PC-9 (cell line): ENCODE results near the gene HDGFL2. TPM values are rescaled to one million over a fixed set of nuclear protein-coding genes. Genes with fewer than 3 reads are reported as not detected.

ENCODE experiments used
- BruUV-seq: library from RNA; stranded (reverse); fragments of 400-500 nt; replicated peaks from 2 replicates; lab custom pipeline; 2021; lab: Mats Ljungman, UMichigan
- CTCF ChIA-PET: fragments of 300-600 bp; sonication (Branson Sonifier 250); formaldehyde crosslinking; loops from one replicate; lab custom pipeline; 2022; ENCODE audit warnings: antibody characterized with exemption; lab: Charles Lee
- POLR2A ChIA-PET: fragments of 300-600 bp; sonication (Branson Sonifier 250); formaldehyde crosslinking; loops from one replicate; lab custom pipeline; 2022; ENCODE audit warnings: antibody characterized with exemption; ENCODE audit not compliant: unreplicated experiment; lab: Charles Lee
- DNase-seq, 2 experiments: peaks; one replicate each; pipeline versions ENCODE4 v3.0.0 to v3.0.0-alpha.2; 2015 to 2022; ENCODE audit warnings: mixed read lengths in 1 of 2
- H2AFZ ChIP-seq: fragments of 200-600 bp; sonication (generic); 2 replicates; pipeline ENCODE4 v1.8.1; 2017; ENCODE audit warnings: antibody characterized with exemption
- H3F3A ChIP-seq: fragments of 200-600 bp; sonication (generic); 2 replicates; pipeline ENCODE4 v1.8.1; 2017; ENCODE audit warnings: antibody characterized with exemption, mild to moderate bottlenecking, low read depth; ENCODE audit not compliant: insufficient read depth
- H3K27ac ChIP-seq: fragments of 200-600 bp; sonication (generic); 2 replicates; pipeline ENCODE4 v1.6.1; 2016; ENCODE audit warnings: mixed run types
- H3K27me3 ChIP-seq: fragments of 200-600 bp; sonication (generic); 2 replicates; pipeline ENCODE4 v1.6.1; 2016; ENCODE audit warnings: low read depth, mixed run types; ENCODE audit not compliant: insufficient read depth
- H3K36me3 ChIP-seq: fragments of 200-600 bp; sonication (generic); 2 replicates; pipeline ENCODE4 v1.6.1; 2016; ENCODE audit warnings: low read depth, mixed run types
- H3K4me1 ChIP-seq: fragments of 200-600 bp; sonication (generic); replicated peaks from 2 replicates; pipeline ENCODE4 v1.6.1; 2016; ENCODE audit warnings: mixed run types; ENCODE audit not compliant: insufficient read depth
- H3K4me2 ChIP-seq: fragments of 200-600 bp; sonication (generic); 2 replicates; pipeline ENCODE4 v1.6.1; 2017; ENCODE audit warnings: mixed run types
- H3K4me3 ChIP-seq: fragments of 200-600 bp; sonication (generic); 2 replicates; pipeline ENCODE4 v1.6.1; 2016; ENCODE audit warnings: mixed run types
- H3K79me2 ChIP-seq: fragments of 200-600 bp; sonication (generic); 2 replicates; pipeline ENCODE4 v1.6.1; 2017; ENCODE audit warnings: low read depth, mixed run types
- H3K9me2 ChIP-seq: fragments of 200-600 bp; sonication (generic); 2 replicates; pipeline ENCODE4 v1.8.1; 2017; ENCODE audit warnings: mild to moderate bottlenecking; ENCODE audit not compliant: insufficient read depth
- H3K9me3 ChIP-seq: fragments of 200-600 bp; sonication (generic); 2 replicates; pipeline ENCODE4 v1.8.1; 2016; ENCODE audit warnings: low read depth; ENCODE audit not compliant: insufficient read depth
- H4K20me1 ChIP-seq: fragments of 200-600 bp; sonication (generic); 2 replicates; pipeline ENCODE4 v1.8.1; 2017; ENCODE audit not compliant: insufficient read depth
- EZH2 ChIP-seq: fragments of 200-600 bp; sonication (generic); IDR thresholded peaks from 2 replicates; pipeline ENCODE4 v1.8.0; 2017; ENCODE audit warnings: antibody characterized with exemption, low read depth
- intact Hi-C: fragments of 100-400 bp; cut with micrococcal nuclease; formaldehyde crosslinking; loops from one replicate; pipeline ENCODE4 v1.10.0; 2022; ENCODE audit not compliant: unreplicated experiment
- total RNA-seq: library from RNA; stranded (reverse); gene quantifications from 2 replicates; pipeline ENCODE4 v1.2.3, GENCODE V29; 2021
- TF ChIP-seq, protein P1 (sequence below): fragments of 200-600 bp; sonication (generic); conservative IDR thresholded peaks from 2 replicates; pipeline ENCODE4 v1.6.1; 2017; ENCODE audit warnings: mixed run types, antibody characterized with exemption, mild to moderate bottlenecking, moderate library complexity

The HDGFL2 gene
- total RNA-seq, 1 experiment from 2014 or later = 50.8 TPM

DNA sequence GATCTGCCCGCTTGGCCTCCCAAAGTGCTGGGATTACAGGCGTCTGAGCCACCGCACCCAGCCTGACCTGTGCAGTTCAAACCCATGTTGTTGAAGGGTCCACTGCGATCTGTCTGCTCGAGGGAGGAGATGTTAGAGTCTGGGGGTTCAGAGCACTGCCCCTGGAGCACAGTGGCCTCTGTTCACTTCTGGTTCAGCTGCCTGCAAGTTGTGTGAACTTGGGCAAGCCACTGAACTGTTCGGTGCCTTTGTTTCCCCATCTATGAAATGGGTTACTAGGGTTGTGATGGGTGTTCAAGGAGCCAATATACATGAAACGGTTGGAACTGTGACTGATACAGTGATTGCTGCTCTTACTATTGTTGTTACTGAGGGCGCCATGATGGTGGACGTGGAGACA, 61.2 kb downstream of the HDGFL2 start:
- no peak for DNase-seq
- H4K20me1 ChIP-seq = no peaks in the 10 kb centered on the region

DNA sequence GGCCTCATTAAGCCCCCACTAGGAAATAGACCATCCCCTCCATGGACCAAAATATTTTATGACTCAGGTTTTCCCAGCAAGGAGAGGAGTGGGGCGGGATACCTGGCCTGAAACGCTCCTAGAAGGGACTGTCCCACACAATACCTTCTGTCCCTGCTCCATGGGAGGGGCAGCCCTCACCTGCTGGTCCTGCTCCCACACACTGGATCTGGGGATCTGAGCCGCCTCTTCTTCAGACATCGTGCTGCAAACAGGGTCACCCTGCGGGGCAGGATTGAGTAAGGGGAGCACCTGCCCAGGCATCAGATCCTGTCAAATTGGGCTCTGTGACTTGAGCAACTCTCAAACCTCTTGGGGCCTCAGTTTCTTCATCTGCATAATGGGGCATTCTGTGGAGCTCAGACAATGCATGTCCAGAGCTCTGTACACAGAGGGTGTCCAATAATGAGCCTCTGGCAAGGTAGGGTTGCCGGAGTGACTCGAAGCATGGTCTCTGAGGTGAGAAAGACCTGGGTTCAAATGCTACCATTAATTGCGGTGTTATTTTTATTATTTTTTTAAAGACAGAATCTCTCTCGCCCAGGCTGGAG, 61.8 kb downstream of the HDGFL2 start:
- no TSS peak for BruUV-seq
- Histone ChIP-seq H2AFZ (no peak overlapping the region), H4K20me1 (no peaks in the 10 kb centered on the region), H3K27ac (no peak overlapping the region), H3K9me3 (no peaks in the 10 kb centered on the region), H3K4me3 (no peak overlapping the region), H3K4me1 (peaks cover 16% of the 10 kb centered on the region), H3K79me2 (no peaks in the 10 kb centered on the region), H3K27me3 (no peaks in the 10 kb centered on the region), H3F3A (peaks cover 5% of the 10 kb centered on the region; the same call in 1 of the 2 replicates), H3K4me2 (no peak overlapping the region), H3K9me2 (no peaks in the 10 kb centered on the region), H3K36me3 (no peaks in the 10 kb centered on the region)
- intact Hi-C loops = no loop called here
- TF ChIP-seq, protein P1, sequence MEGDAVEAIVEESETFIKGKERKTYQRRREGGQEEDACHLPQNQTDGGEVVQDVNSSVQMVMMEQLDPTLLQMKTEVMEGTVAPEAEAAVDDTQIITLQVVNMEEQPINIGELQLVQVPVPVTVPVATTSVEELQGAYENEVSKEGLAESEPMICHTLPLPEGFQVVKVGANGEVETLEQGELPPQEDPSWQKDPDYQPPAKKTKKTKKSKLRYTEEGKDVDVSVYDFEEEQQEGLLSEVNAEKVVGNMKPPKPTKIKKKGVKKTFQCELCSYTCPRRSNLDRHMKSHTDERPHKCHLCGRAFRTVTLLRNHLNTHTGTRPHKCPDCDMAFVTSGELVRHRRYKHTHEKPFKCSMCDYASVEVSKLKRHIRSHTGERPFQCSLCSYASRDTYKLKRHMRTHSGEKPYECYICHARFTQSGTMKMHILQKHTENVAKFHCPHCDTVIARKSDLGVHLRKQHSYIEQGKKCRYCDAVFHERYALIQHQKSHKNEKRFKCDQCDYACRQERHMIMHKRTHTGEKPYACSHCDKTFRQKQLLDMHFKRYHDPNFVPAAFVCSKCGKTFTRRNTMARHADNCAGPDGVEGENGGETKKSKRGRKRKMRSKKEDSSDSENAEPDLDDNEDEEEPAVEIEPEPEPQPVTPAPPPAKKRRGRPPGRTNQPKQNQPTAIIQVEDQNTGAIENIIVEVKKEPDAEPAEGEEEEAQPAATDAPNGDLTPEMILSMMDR = no peak
- no peak for TF ChIP-seq EZH2
- ChIA-PET POLR2A (no interaction called here), CTCF (interaction anchor here (1.5 kb wide), 1 partner anchor 9 kb away, joined by 5 read pairs; no protein-coding TSS in a partner anchor)
- DNase-seq = no peak

More for the DNA sequence above, 61.2 kb downstream of the HDGFL2 start:
- Histone ChIP-seq H3F3A (peaks cover 5% of the 10 kb centered on the region; the same call in 1 of the 2 replicates), H3K4me3 (no peak overlapping the region), H3K4me2 (no peak overlapping the region), H3K79me2 (no peaks in the 10 kb centered on the region), H3K4me1 (peaks cover 16% of the 10 kb centered on the region), H3K36me3 (no peaks in the 10 kb centered on the region), H2AFZ (no peak overlapping the region), H3K27me3 (no peaks in the 10 kb centered on the region), H3K9me2 (no peaks in the 10 kb centered on the region), H3K27ac (no peak overlapping the region), H3K9me3 (no peaks in the 10 kb centered on the region)
- TF ChIP-seq, protein P1 = no peak
- no peak for TF ChIP-seq EZH2
- POLR2A ChIA-PET = no interaction called here
- no TSS peak for BruUV-seq
- intact Hi-C loops = no loop called here
- CTCF ChIA-PET = no interaction called here

DNA sequence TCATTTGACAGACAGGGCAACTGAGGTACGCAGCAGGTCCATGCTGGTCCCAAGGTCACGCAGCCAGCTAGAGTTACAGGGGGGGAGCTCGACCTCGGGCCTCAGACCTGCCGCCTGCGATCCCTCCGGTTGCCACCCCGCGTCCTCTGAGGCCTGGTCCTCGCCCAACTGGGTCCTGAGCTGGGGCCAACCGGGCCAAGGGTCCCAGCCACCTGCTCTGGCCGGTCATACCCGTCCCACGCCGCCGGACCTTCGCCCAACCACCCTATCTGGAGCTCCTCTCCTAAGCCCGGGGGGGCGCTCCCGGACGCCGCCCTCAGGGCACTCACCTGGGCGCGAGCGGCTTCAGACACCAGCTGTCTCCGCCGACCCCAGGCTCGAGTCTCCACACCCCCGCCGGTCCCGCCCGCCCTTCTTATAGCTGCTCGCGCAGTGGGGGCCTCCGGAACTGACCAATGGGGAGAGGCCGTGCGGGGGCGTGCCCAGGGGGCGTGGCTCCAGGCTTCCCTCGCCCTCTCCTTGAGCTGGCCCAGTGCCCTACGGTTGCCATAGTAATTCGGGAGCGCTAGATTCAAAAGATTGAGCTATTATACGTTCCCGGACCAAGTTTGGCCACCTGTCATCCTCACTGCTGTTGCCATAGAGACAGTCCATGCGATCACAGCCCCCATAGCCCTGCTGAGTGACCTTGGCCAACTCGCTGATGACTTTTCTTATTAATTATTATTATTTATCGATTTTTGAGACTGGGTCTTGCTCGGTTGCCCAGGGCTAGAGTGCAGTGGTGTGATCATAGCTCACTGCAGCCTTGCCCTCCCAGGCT, 63.0 kb downstream of the HDGFL2 start, which contains the start of gene PLIN5:
Gene PLIN5 (minus strand): TSS at position 389 of the 823 bp plus-strand sequence. CDS start 1,150 bp downstream, outside the sequence.
- no peak within 1 kb of the TSS for H3K27ac ChIP-seq
- no TSS peak for BruUV-seq
- no peaks in the 10 kb centered on the region for H3K79me2 ChIP-seq
- peaks cover 16% of the 10 kb centered on the region for H3K4me1 ChIP-seq
- H2AFZ ChIP-seq = no peak within 1 kb of the TSS
- ChIA-PET CTCF (interaction anchor here (0.6 to 1.5 kb wide), 4 partner anchors 10 to 268 kb away, joined by 3 to 12 read pairs (median 4); no protein-coding TSS in a partner anchor), POLR2A (interaction anchor here (0.5 to 0.7 kb wide), 10 partner anchors 13 to 528 kb away, joined by 3 to 14 read pairs (median 6); partner anchors contain the start of gene EBI3)
- peaks cover 8% of the 10 kb centered on the region; the same call in 1 of the 2 replicates for H3F3A ChIP-seq
- TF ChIP-seq, protein P1 = no peak
- no peak for TF ChIP-seq EZH2
- H4K20me1 ChIP-seq = no peaks in the 10 kb centered on the region
- no peaks in the 10 kb centered on the region for H3K36me3 ChIP-seq
- H3K9me2 ChIP-seq = no peaks in the 10 kb centered on the region
- peak within 1 kb of the TSS; percentile 73 for H3K4me2 ChIP-seq
- peak; percentile 55 to 83 for DNase-seq
- intact Hi-C loops = no loop called here
- peak within 1 kb of the TSS; percentile 50; the same call in 1 of the 2 replicates for H3K4me3 ChIP-seq
- no peaks in the 10 kb centered on the region for H3K27me3 ChIP-seq
- no peaks in the 10 kb centered on the region for H3K9me3 ChIP-seq
